LNCAP (cell line): Measurements from ENCODE around the gene SKI.

Experiments used
- TF ChIP-seq, protein P1 (sequence below): fragments of 450-650 bp; IDR thresholded peaks from 2 replicates; pipeline ENCODE4 v1.5.1; 2017; ENCODE audit warnings: mild to moderate bottlenecking

Gene SKI

DNA sequence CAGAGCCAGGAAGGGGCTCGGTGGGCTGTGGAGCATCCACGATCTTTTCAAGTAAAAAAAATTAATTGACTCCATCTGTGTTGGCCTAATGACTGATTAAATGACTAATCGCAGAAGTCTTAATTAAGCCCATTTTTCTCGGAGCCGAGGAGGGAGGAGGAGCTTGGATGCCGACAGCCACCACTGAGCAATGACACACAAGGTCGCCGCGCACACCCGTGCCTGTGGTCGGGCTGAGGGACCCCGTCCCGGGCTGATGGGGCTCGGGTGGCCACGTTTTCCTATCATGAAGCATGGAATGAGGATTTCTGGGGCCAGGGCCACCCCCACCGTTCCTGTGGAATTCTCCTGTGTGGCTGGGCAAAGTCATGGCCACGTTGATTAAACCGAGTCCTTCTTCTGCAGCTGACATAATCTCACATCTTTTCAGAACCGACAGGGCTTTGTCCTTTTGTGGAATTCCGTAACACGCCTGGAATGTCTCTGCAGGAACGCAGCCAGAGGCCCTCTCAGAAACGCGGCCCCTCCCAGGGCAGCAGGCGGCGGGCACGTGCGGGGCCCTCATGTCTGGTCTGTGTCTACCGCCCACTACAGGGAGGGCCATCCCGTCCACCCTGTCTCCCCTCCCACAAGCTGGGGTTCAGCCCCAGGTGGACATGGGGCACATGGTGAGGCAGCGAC is 102.5 kb downstream of the SKI start:
- TF ChIP-seq, protein P1, sequence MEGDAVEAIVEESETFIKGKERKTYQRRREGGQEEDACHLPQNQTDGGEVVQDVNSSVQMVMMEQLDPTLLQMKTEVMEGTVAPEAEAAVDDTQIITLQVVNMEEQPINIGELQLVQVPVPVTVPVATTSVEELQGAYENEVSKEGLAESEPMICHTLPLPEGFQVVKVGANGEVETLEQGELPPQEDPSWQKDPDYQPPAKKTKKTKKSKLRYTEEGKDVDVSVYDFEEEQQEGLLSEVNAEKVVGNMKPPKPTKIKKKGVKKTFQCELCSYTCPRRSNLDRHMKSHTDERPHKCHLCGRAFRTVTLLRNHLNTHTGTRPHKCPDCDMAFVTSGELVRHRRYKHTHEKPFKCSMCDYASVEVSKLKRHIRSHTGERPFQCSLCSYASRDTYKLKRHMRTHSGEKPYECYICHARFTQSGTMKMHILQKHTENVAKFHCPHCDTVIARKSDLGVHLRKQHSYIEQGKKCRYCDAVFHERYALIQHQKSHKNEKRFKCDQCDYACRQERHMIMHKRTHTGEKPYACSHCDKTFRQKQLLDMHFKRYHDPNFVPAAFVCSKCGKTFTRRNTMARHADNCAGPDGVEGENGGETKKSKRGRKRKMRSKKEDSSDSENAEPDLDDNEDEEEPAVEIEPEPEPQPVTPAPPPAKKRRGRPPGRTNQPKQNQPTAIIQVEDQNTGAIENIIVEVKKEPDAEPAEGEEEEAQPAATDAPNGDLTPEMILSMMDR: no peak

DNA sequence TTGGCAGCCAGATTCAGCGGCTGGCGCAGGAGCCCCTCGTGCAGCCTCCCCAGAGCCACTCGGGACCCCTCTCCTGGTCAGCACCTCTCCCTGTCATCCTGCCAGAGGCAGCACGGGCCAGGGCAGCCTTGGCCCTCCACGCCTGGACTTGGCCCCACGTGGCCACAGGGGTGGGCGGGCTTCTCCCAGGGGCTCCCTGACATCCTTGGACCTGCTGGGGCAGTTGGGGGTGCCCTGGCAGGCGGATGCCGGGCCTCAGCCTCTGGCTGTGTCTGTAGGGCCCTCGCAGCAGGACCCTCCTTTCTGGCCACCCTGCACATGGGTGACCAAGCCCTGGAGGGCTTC is 103.1 kb downstream of the SKI start:
- TF ChIP-seq, protein P1: no peak

DNA sequence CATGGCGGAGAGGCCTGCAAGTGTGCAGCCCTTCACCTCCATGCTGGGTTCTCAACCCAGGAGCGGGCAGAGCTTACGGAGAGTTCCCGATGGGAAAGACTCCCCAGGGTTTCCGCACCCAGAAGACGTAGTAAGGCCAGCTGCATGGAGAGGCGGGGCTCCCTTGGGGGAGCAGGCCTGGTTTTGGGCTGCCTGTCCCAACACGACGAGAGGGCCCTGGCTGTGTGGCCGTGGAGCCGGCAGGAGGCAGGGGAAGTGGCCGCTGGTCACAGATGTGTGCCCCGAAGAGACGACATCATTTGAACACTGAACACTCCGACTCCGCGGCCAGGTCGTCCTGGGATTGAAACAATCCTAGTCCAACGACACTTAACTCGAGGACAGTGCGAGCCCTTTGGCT is 106.2 kb downstream of the SKI start:
- TF ChIP-seq, protein P1: no peak

DNA sequence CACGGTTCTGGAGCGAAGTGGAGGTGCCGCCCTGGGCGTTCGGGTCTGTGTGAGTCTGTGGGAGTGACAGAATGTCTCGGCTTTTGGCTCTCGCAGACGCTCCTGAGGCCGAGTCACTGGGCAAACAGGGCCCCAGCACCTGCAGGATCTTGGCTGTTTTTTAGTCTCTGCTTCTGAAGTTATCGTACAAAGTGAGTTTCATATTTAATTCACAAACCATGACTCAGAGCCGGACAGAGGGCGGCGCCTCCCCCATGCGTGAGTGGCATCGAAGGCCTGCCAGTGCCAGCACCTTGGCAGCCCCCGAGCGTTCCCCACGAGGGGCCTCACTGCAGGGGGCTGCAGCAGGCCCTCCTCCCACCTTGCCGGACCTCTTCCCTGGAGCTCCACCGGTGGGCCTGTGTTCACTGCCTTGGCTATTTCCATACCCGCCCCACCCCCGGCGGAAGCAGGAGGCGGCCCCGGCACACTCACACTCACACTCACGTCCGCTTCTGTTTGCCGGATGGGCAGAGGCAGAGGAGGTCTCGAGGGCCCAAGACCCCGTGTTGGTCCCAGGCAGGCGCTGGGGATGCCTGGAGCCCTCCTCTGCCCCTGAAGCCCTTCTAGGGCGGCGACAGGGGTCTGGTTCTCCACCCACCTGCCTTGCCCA is 106.9 kb downstream of the SKI start:
- TF ChIP-seq, protein P1: no peak

DNA sequence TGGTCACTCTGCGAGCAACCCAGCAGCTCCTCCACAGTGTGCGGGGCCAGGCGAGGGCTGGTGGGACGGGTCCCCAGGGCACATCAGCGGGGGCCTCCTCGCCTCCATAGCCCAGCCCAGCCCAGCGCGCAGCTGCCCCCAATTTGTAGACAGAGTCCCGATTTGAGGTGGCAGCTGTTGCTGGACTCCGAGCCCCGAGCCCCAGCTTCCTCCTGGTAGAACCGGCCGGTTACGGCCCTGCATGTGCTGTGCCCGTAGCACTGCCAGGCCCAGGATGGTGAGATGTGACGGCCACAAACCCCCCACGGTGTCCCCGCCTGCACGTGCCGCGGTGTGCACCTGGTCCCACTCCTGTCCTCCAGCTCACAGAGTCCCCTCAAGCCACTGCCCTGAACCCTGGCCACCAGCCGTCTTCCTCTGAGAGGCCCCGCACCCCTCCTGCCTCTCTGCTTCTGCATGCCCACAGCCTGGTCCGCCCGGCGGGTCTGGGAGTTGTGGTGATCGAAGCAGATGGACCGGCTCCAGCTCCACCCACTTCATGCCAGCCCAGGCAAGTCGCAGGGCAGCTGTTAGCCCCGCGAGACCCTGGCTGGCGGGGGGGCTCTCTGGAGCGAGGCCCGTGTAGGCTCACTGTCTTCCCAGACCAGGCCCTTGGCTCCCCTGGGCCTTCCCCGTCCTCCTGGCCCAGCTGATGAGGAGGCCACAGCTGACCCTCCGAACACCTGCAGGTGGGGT is 107.8 kb downstream of the SKI start:
- TF ChIP-seq, protein P1: no peak

DNA sequence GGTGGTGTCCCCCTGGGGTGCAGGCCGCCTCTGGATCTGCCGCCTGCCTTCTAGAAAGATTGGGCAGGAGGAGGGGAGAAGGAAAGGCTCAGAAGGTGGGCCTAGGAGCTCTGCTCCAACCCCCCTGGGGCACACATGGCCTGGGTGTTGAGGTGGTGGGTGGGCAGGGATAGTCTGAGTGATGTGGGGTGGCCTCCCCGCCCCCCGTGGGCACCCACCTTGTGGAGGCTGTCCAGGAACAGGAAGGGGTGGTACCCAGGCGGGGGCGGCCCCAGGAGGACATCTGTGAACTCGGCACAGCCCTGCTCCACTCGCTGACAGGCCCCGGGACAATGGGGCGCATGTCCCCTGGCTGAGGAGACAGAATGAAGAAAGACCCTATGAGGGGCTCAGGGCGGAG is 108.4 kb downstream of the SKI start:
- TF ChIP-seq, protein P1: no peak

DNA sequence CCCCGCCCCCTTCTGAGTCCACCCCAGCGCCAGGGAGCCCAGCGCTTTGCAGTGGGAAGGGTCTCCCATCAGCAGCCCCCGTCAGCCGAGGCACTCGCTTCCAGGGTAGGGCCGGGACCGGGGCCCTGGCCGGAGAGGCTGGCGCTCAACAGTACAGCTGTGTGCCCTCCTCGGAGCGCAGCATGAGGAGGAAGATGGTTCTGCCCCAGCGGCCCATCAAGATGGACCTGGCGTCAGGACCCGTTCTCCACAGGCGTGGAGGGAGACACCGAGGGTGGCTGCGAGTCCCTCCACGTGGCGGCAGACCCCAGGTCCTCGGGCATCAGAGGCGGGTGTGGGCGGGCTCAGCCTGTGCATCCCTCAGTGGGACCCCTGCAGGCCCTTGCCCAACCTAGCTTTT is 109.0 kb downstream of the SKI start:
- TF ChIP-seq, protein P1: no peak
